Activated CD8-positive, alpha-beta memory T cell treated with anti-CD3 and anti-CD28 coated beads for 36 hours (primary cell): ENCODE results near the gene PIK3CD. TPM values are rescaled to one million over a fixed set of nuclear protein-coding genes. Genes with fewer than 3 reads are reported as not detected.

ENCODE experiments used
- CTCF ChIA-PET: fragments of 350-600 bp; sonication (Branson Sonifier 250); formaldehyde crosslinking; loops from one replicate; lab custom pipeline; 2021; ENCODE audit warnings: antibody characterized with exemption; lab: Charles Lee
- POLR2A ChIA-PET: fragments of 350-600 bp; sonication (Branson Sonifier 250); formaldehyde crosslinking; loops from one replicate; lab custom pipeline; 2021; ENCODE audit warnings: antibody characterized with exemption; lab: Charles Lee
- total RNA-seq, 2 experiments: library from RNA; stranded (reverse); gene quantifications; one replicate each; pipeline ENCODE4 v1.2.3, GENCODE V29; 2021

Gene PIK3CD
- total RNA-seq, 2 experiments from 2014 or later: 150 to 153 TPM

DNA sequence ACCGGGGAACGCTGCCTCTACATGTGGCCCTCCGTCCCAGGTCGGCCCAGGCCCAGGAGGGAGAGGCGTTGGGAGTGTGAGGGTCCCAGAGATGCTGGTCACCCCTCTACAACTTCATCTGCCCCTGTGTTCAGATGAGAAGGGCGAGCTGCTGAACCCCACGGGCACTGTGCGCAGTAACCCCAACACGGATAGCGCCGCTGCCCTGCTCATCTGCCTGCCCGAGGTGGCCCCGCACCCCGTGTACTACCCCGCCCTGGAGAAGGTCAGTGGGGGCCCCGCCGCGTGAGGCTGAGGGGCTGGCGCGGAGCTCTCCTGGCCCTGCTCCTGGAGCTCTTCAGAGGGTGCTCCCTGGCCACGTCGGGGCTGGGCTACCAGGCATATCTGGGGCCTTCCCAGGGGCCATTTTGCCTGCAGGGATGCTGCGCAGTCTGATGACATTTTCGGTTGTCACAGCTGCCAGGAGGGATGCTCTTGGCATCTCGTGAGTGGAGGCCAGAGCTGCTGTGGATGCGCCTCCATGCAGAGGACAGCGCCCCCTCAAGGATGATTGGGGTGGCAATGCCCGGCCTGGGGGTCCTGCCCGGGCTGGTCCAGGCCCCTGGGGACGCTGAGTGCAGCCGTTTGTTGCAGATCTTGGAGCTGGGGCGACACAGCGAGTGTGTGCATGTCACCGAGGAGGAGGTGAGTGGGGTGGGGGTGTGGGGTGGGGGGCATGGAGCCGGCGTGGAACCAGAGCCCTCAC, 68.6 kb downstream of the PIK3CD start:
- POLR2A ChIA-PET: interaction anchor here (1.0 kb wide), 1 partner anchor 91 kb away, joined by 3 read pairs; no protein-coding TSS in a partner anchor

GRCh38 chr1:9720785-9721605, 69.5 kb downstream of the PIK3CD start:
- ChIA-PET CTCF (interaction anchor here (0.6 to 4.1 kb wide), 21 partner anchors 9 to 793 kb away, joined by 3 to 43 read pairs (median 4); partner anchors contain the start of genes PIK3CD and UBE4B), POLR2A (interaction anchor here (1.5 kb wide), 1 partner anchor 94 kb away, joined by 5 read pairs; no protein-coding TSS in a partner anchor)

More for the DNA sequence above, 68.6 kb downstream of the PIK3CD start:
- CTCF ChIA-PET: interaction anchor here (0.6 to 4.1 kb wide), 9 partner anchors 8 to 130 kb away, joined by 3 to 43 read pairs (median 4); no protein-coding TSS in a partner anchor

- POLR2A ChIA-PET: interaction anchor here (0.5 to 1.5 kb wide), 2 partner anchors 34 to 95 kb away, joined by 5 read pairs; no protein-coding TSS in a partner anchor
- CTCF ChIA-PET: interaction anchor here (0.6 to 4.1 kb wide), 21 partner anchors 8 to 792 kb away, joined by 3 to 43 read pairs (median 4); partner anchors contain the start of genes PIK3CD and UBE4B
These were observed 70.3 kb downstream of the PIK3CD start for GRCh38 chr1:9721606-9722377.

- ChIA-PET CTCF (interaction anchor here (1.1 to 4.1 kb wide), 7 partner anchors 13 to 311 kb away, joined by 3 to 43 read pairs (median 4); partner anchors contain the start of genes PIK3CD and UBE4B), POLR2A (interaction anchor here (0.5 to 1.5 kb wide), 2 partner anchors 34 to 96 kb away, joined by 5 read pairs; no protein-coding TSS in a partner anchor)
These were observed 70.8 kb downstream of the PIK3CD start for GRCh38 chr1:9722378-9722749.

- POLR2A ChIA-PET: no interaction called here
These were observed 71.7 kb downstream of the PIK3CD start for GRCh38 chr1:9723068-9723805.

DNA sequence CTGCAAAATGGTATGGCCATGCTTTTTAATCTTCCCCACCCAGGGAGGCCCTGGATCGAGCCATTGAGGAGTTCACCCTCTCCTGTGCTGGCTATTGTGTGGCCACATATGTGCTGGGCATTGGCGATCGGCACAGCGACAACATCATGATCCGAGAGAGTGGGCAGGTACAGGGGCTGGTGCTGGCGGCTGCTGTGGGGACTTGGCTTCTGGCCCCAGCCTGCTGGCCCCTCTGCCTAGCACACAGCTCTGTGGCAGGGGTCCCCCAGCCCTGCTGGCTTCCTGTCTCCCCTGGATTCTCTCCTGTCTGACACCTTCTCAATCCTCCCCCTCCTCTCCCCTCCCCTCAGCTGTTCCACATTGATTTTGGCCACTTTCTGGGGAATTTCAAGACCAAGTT, 72.4 kb downstream of the PIK3CD start:
- CTCF ChIA-PET: interaction anchor here (0.7 to 5.3 kb wide), 4 partner anchors 8 to 719 kb away, joined by 3 to 39 read pairs (median 4); no protein-coding TSS in a partner anchor
- POLR2A ChIA-PET: interaction anchor here (0.7 kb wide), 1 partner anchor 180 kb away, joined by 7 read pairs; no protein-coding TSS in a partner anchor

More at GRCh38 chr1:9723068-9723805, 71.7 kb downstream of the PIK3CD start:
- CTCF ChIA-PET: interaction anchor here (0.7 to 5.3 kb wide), 3 partner anchors 8 to 720 kb away, joined by 3 to 39 read pairs (median 3); no protein-coding TSS in a partner anchor

- CTCF ChIA-PET: interaction anchor here (0.8 to 5.3 kb wide), 9 partner anchors 9 to 144 kb away, joined by 3 to 39 read pairs (median 3); no protein-coding TSS in a partner anchor
- POLR2A ChIA-PET: interaction anchor here (0.7 kb wide), 1 partner anchor 179 kb away, joined by 7 read pairs; no protein-coding TSS in a partner anchor
These were observed 73.4 kb downstream of the PIK3CD start for GRCh38 chr1:9724706-9725476.

DNA sequence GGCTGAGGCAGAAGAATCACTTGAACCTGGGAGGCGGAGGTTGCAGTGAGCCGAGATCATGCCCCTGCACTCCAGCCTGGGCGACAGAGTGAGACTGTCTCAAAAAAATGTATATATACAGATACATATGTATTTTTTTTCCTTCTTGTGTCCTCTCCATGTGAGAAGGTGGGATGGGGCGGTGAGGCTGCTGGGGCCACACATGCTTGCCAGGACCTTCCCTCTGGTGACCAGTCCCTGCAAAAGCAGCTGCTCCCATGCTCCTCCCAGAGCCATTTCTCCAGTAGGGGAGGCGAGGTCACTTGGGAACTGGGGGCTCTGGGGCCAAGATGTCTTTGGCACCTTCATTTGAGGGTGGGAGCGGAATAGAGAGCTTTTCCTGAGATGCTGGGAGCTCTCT, 74.9 kb downstream of the PIK3CD start:
- ChIA-PET CTCF (interaction anchor here (1.2 to 5.3 kb wide), 3 partner anchors 99 to 148 kb away, joined by 3 to 39 read pairs (median 5); no protein-coding TSS in a partner anchor), POLR2A (interaction anchor here (2.3 kb wide), 1 partner anchor 10 kb away, joined by 12 read pairs; no protein-coding TSS in a partner anchor)

- ChIA-PET CTCF (interaction anchor here (1.1 to 5.3 kb wide), 5 partner anchors 10 to 148 kb away, joined by 3 to 39 read pairs (median 4); no protein-coding TSS in a partner anchor), POLR2A (interaction anchor here (2.3 kb wide), 1 partner anchor 10 kb away, joined by 12 read pairs; no protein-coding TSS in a partner anchor)
These were observed 75.5 kb downstream of the PIK3CD start for GRCh38 chr1:9726905-9727595.

DNA sequence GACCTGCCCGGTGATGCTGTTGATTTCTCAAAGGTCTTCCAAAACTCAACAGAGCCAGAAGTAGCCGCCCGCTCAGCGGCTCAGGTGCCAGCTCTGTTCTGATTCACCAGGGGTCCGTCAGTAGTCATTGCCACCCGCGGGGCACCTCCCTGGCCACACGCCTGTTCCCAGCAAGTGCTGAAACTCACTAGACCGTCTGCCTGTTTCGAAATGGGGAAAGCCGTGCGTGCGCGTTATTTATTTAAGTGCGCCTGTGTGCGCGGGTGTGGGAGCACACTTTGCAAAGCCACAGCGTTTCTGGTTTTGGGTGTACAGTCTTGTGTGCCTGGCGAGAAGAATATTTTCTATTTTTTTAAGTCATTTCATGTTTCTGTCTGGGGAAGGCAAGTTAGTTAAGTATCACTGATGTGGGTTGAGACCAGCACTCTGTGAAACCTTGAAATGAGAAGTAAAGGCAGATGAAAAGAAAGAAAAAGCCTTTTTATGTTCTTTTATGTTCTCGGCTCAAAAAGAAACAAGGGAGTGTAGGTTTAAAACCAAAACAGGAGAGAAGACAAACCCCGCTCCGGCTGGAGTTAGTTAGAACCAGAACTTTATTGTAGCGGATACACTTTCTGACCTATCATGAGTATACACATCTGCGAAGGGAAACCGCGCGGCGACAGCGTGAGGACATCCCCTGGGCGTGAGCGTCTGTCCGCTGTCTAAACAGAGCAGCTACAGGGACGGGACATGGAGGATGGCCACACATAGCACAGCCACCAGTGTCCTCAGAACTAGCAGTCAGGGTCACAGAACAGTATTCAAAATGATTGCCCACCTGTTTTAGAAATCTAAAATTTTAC, 77.1 kb downstream of the PIK3CD start:
- CTCF ChIA-PET: interaction anchor here (1.1 to 5.3 kb wide), 4 partner anchors 8 to 102 kb away, joined by 4 to 39 read pairs (median 8); no protein-coding TSS in a partner anchor

GRCh38 chr1:9729523-9729922, 78.0 kb downstream of the PIK3CD start:
- CTCF ChIA-PET: interaction anchor here (1.5 to 2.1 kb wide), 2 partner anchors 9 to 103 kb away, joined by 7 to 8 read pairs; no protein-coding TSS in a partner anchor
- POLR2A ChIA-PET: interaction anchor here (0.5 kb wide), 1 partner anchor 121 kb away, joined by 3 read pairs; no protein-coding TSS in a partner anchor

More for the DNA sequence above, 77.1 kb downstream of the PIK3CD start:
- POLR2A ChIA-PET: interaction anchor here (0.5 to 2.3 kb wide), 3 partner anchors 12 to 121 kb away, joined by 3 to 12 read pairs (median 3); no protein-coding TSS in a partner anchor

DNA sequence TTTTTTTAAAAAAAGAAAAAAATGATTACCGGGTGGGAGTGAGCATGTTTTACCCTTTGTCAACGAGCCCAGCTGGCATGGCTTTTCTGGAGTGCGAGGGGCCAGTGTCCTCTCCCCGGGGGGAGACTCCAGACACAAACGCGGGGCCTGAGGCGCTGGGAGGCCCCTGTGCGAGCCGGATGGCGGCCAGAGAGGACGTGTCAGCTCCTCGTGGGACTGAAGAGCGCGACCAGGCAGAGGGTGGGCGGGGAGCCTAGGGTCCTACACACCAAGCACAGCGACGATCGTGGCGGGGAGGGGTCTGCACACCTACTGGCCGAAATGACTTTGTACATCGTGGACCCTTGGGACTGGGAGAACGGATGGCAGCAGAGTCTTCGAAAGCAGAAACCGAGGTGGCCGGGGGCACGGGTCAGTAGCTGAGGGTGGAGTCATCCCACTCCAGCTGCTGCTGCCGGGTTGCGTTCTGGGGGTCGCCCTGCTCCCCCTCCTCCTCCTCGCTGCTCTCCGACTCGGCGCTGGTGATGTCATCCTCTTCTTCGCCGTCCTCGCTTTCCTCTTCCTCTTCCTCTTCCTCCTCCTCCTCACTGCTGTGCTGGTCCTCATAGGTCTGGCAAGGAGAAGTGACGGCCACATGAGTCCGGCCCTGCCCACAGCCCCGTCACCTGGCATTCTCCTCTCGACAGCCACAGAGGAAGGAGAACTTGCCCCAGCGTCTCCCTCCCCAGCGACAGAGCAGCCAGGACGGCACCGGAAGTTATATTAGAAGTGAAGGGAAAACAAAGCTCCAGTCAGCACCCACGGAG, 78.8 kb downstream of the PIK3CD start:
- CTCF ChIA-PET: interaction anchor here (1.4 to 2.1 kb wide), 3 partner anchors 9 to 103 kb away, joined by 4 to 8 read pairs (median 7); no protein-coding TSS in a partner anchor
- POLR2A ChIA-PET: interaction anchor here (1.0 kb wide), 1 partner anchor 70 kb away, joined by 3 read pairs; no protein-coding TSS in a partner anchor

GRCh38 chr1:9731051-9731537, 79.6 kb downstream of the PIK3CD start:
- ChIA-PET CTCF (interaction anchor here (1.3 to 2.1 kb wide), 3 partner anchors 7 to 12 kb away, joined by 3 to 7 read pairs (median 4); no protein-coding TSS in a partner anchor), POLR2A (interaction anchor here (1.0 kb wide), 1 partner anchor 69 kb away, joined by 3 read pairs; no protein-coding TSS in a partner anchor)
